Right lung (tissue), 5 donors: Measurements from ENCODE around the gene PDGFB. TPM values are rescaled to one million over a fixed set of nuclear protein-coding genes. Genes with fewer than 3 reads are reported as not detected.

Experiments
- DNase-seq, 2 donors: peaks; one replicate each; pipeline ENCODE4 v3.0.0-alpha.2; 2013
- polyA plus RNA-seq, 5 donors: library from polyadenylated mRNA; unstranded; fragments of 120-200 nt; gene quantifications; one replicate each; pipeline versions ENCODE4 v1.2.1 to v1.2.3, GENCODE V29; 2013; ENCODE audit warnings: inconsistent platforms in 1 of 5, low replicate concordance in 1 of 5; ENCODE audit not compliant: insufficient read length in 5 of 5, insufficient read depth in 1 of 5

PDGFB gene
- polyA plus RNA-seq, 5 donors, result 16.6 to 29.0 (median 19.7) TPM

DNA sequence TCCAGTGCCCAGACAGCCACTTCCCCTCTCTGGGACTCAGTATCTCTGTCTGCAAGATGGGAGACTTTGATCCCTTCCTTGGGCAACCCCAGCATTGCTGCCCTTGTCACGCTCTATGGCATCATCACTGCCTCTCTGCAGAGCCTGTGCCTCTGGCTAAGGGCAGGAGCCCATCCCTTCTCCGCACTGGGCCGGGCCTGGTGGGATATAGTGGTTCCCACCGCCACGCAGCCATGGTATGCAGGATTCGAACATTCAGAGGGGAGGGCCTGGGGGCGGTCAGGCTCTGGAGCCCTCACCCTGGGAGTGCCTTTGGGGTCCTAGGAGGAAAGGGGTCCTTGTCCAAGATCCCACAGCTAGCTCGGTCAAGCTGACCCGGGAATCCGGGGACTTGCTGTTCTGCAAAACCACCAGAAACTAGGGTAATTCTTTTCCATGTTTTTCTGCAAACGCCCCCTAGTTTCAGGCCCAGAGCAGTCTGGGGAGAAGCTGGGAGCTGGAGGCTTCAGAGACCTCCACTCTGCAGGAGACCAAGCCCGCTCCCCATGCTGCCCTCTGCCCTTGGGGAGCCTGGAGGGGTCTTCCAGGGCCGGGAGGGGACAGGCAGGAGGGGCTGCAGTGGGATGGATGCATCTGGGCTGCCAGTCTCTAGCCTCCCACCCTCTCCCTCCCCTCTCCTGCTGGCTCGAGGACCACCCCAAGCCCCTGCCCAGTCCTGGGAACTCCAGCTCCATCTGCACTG is 67.9 kb downstream of the PDGFB start:
- DNase-seq, result no peak

GRCh38 chr22:39176143-39176713 is 68.6 kb downstream of the PDGFB start:
- DNase-seq, result peak; percentile 59 to 67

DNA sequence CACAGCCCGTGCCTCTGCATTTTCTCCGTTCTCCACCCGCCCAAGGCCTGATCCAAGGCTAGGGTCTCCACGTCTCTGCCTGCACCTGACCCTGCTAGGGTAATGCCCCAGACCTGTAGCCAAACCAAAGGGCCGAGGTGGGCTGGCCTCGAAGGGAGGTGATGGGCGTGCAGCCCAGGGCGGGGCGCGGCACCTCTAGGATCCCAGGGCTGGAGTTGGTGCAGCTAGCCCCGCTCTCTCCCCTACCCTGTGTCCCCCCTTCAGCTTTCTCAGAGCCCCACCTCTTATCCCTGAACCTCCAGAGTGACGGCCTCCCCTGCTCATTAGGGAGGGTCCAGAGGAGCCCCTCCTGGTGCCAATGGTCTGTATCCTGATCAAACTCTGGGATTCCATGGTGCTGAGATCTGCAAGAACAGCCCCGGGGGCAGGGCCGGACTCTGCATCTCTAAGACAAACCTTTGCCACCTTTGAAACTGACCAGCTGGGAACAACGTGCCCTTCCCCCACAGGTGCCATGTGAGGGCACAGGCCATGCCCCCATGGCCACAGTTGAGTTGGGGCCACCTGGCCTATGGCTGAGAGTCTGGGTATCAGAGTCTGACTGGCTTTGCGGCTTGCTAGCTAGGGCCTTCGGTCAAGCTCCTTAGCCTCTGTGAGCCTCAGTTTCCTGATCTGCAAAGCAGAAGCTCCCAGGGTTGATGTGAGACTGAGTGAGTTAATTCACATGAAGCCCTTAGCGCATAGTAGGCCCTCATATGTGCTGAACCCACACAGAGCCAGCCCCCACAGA is 69.2 kb downstream of the PDGFB start:
- DNase-seq, result no peak

GRCh38 chr22:39174498-39175352 is 70.1 kb downstream of the PDGFB start:
- DNase-seq, result peak; percentile 77 to 83

DNA sequence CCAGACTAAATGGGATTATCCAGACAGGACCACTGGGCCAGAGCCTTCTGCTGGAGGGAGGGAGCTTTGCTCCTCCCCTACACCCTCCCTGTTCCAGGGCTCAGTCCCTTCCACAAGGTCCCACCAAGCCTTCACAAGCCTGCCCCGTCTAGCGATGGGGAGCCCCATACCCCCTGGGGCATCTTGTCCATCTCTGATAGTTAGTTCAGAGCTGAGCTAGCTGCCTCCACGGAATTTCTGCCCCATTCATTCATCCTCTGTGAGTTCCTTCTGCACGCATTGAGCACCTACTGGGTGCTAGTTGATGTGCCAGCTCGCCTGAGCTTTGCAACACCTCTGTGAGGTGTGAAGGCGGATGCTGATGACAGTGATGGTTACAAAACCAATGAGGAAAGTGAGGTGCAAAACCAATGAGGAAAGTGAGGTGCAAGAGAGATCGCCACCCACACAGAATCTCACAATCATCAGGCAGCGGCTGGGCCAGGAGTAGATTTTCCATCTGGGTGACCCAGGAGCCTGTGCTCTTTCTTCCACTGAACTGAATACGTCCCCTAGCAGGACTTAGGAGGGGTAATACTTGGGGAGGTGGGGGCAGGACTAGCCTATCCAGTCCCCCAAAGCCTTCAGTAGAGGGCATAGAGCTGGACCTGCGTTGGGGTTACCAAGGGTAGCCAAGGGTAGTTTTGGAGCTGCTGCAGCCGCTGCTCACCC is 70.8 kb downstream of the PDGFB start:
- no peak for DNase-seq

Other genes with a start within 250 kb of the PDGFB start
- 10 to 100 TPM; 22.3 to 26.8 (median 24.5) TPM for gene APOBEC3C, start 230.7 kb downstream of the PDGFB start, polyA plus RNA-seq
- 1 to 10 TPM; 2.3 to 4.0 (median 3.2) TPM for gene APOBEC3D, start 223.9 kb downstream of the PDGFB start, polyA plus RNA-seq
- gene APOBEC3F, start 204.1 kb downstream of the PDGFB start, polyA plus RNA-seq, result 10 to 100 TPM; 11.0 to 11.7 (median 11.4) TPM
- gene APOBEC3G, start 167.7 kb downstream of the PDGFB start, polyA plus RNA-seq, result 10 to 100 TPM; 14.2 to 18.6 (median 15.5) TPM
- gene APOBEC3H, start 147.7 kb downstream of the PDGFB start, polyA plus RNA-seq, result under 1 TPM in 3 of 5 donors, not detected in 2; 0.23 to 0.33 (median 0.26) TPM
- 1 to 10 TPM; 6.8 to 7.9 (median 7.2) TPM for gene CBX7, start 92.3 kb downstream of the PDGFB start, polyA plus RNA-seq
- gene RPL3, start 74.6 kb upstream of the PDGFB start, polyA plus RNA-seq, result 1,000 to 10,000 TPM; 3,307 to 4,039 (median 3,557) TPM
- 10 to 100 TPM; 22.8 to 35.0 (median 27.6) TPM for gene SYNGR1, start 105.0 kb upstream of the PDGFB start, polyA plus RNA-seq
- 10 to 100 TPM; 26.4 to 35.7 (median 32.2) TPM for gene TAB1, start 154.8 kb upstream of the PDGFB start, polyA plus RNA-seq
- 10 to 100 TPM in 3 of 5 donors, 1 to 10 TPM in 2; 8.5 to 19.0 (median 15.3) TPM for gene MGAT3, start 212.0 kb upstream of the PDGFB start, polyA plus RNA-seq